NCI-H2196 treated with DMSO at 0.1 percent for 48 hours (cell line): Measurements from ENCODE around the gene OR6C65.
"Not testable (repeated sequence)": the region's sequence is repeated elsewhere in the genome, so short reads cannot be mapped to it uniquely, and the experiment has no call there.

Experiments used
- DNase-seq: peaks from one replicate; lab custom pipeline; 2025; ENCODE audit not compliant: unreplicated experiment; lab: John Stamatoyannopoulos, UW

Gene OR6C65

DNA sequence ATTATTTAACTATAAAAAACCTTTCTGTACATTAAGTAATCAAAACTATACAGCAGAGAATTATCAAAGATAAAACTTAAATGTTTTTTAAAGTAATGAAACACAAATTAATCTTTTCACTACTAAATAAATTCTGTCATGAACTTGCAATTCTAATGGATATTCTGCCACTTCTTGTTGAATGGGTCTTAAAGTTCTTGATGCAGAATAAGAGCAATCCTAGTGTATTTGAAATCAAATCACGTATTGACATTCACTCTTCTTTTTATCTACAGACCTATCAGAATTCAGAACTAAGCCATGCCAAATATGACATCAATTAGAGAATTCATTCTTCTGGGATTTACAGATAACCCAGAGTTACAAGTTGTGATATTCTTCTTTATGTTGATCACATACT is at the start of gene OR6C65:
OR6C65 (plus strand) TSS at position 301 of the 400 bp plus-strand sequence; CDS start at position 301, 0 bp downstream.
- no peak for DNase-seq

DNA sequence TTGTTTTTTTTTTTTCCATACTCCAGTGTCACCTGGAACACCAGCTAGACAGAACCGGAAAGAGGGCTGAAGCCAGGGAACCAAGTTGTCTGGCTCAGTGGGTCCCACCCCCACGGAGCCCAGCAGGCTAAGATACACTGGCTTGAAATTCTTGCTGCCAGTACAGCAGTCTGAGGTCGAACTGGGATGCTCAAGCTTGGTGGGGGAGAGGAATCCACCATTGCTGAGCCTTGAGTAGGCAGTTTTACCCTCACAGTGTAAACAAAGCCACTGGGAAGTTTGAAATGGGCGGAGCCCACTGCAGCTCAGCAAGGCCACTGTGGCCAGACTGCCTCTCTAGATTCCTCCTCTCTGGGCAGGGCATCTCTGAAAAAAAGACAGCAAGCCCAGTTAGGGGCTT is 45.0 kb upstream of the OR6C65 start:
- DNase-seq: not testable (repeated sequence)

DNA sequence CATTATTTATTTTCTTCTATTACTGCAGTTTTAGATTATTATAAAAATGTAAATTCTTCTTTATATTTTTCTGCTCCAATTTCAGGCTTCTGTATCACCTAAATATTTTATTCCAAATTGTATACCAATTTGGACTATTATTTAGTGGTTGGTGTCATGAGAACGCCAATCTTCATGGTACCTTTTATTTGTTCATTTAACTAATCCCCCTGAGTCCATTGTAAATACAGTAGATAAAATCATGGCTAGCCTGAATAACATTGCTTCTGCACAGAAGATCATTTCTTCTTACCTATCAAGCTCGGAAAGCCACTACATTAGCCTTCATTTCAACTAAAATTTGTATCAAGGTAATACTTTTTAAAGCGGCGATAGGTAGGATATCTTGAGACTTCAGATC is 37.7 kb upstream of the OR6C65 start, which contains the start of gene OR6C75:
OR6C75 (plus strand) TSS at position 301 of the 400 bp plus-strand sequence. CDS start 2,136 bp downstream, outside the sequence.
- DNase-seq: no peak

DNA sequence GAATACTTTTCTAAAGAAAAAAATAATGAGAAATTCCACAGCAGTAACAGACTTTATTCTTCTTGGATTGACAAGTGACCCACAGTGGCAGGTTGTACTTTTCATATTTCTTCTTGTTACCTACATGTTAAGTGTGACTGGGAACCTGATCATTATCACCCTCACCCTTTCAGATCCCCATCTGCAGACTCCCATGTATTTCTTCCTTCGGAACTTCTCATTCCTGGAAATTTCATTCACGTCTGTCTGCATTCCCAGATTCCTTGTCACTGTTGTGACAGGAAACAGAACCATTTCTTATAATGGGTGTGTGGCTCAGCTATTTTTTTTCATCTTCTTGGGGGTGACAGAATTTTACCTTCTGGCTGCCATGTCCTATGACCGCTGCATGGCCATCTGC is 35.2 kb upstream of the OR6C65 start:
- no peak for DNase-seq

DNA sequence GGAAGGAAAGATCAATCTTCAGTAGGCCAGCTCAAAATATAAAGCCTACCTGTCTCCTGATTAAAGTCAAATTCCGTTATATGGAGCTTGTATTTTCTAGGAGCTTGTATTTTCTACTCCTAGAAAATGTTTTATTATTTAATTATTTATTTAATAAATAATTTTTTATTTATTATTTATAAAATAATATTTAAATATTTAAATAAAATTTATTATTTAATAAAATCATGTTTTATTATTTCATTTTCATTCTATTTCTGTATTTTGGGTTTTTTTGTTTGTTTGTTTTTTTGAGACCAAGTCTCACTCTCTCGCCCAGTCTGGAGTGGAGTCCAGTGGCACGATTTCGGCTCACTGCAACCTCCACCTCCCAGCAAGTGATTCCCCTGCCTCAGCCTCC is 27.8 kb upstream of the OR6C65 start:
- DNase-seq: no peak

DNA sequence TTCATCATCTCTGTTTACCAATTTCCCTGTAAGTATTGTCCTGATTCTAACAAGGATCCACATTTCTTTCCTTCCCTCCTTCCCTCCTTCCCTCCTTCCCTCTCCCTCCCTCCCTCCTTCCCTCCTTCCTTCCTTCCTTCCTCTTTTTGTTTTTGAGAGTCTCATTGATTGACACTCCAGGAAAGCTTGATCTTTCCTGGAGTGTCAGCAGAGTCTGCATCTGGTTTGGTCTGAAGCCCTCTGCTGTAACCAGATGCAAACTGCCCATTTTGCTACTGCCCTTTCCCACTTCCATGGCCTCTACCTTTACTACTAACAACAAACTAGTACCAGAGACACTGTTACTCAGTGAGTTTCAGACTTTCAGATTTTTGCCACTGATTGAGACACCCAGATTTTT is 14.4 kb upstream of the OR6C65 start:
- no peak for DNase-seq

DNA sequence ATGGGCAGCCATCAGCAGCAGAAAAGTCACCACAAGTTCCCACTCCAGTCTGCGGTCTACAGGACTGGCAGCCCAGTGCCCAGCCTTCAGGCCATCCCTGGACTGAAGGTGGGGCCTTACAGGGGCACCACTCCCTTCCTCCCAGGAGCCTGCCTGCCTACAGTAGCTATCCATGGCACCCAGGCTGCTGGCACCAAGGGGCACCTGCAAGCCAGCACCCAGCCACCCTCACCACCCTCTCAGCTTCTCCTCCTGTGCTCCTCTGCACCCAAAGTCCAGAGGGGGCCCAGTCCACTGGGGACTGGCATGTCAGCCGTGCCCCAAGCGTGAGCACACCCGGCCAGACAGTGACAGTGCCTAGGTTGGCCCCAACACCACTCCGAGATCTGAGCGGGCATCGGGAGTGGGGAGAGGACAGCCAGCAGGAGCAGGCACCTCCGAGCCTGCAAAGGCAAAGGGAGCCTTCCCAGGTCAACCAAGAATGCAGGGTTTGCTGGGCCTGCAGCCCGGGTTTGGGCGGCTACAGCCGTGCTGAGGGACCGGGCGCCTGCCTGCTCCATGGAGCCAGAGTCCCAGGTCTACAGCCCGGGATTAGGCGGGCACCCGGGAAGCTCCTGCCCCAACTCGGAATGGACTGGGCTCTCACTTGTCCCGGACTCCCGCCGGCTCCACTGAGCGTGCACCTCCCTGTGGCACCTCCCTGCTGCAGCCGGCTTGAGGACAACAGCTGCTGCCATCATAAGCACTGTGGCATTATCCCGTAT is 8.1 kb upstream of the OR6C65 start:
- no peak for DNase-seq

DNA sequence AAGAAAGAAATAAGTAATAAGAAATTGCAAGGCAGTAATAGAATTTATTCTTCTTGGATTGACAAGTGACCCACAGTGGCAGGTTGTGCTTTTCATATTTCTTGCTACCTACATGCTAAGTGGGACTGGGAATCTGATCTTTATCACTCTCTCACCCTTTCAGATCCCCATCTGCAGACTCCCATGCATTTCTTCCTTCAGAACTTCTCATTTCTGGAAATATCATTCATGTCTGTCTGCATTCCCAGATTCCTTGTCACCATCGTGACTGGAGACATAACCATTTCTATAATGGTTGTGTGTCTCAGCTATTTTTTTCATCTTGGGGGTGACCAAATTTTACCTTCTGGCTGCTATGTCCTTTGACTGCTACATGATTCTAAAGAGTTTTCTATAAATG is 4.0 kb upstream of the OR6C65 start:
- DNase-seq: no peak

DNA sequence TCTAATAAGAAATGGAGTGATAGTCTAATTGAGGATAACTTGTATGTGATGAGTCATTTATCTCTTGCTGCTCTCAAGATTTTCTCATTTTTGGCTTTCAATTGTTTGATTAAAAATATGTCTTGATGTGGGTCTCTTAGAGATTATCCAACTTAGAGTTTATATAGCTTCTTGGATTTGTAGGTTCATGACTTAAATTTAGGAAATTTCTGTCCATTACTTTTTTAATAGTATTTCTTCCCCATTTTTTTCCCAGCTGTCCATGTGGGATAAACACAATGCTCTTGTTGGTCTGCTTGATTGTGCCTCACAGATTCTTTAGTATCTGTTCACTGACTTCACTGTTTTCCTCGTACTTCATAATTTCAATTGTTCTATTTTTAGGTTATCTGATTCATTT is 7.5 kb downstream of the OR6C65 start:
- no peak for DNase-seq

DNA sequence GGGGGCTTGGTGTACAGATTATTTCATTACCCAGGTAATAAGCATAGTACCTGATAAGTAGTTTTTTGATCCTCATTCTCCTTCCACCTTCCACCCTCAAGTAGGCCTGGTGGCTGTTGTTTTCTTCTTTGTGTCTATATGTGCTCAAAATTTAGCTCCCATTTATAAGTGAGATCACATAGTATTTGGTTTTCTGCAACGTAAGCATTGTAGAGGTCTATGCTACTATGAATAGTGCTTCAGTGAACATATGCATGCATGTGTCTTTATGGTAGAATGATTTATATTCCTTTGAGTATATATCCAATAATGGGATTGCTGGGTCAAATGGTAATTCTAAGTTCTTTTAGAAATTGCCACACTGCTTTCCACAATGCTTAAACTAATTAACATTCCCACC is 8.8 kb downstream of the OR6C65 start:
- DNase-seq: not testable (repeated sequence)

DNA sequence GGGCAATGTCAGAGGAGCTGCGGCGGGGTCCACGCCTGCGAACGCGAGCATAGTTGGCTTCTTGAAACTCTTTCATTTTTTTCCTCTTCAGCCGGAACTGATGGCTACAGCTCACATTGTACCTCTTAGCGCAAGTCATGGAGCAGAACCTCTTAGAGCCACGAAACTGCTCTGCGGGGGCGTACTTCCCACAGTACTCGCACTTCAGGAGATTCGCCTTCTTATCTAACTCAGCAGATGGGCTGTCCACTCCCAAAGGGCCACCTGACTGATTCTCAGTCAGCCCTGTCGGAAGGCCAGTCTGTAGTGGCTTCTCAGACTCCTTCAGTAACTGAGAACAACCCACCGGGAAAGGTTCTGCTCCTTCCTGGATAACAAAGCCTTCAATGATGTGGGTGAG is 11.8 kb downstream of the OR6C65 start:
- DNase-seq: not testable (repeated sequence)

DNA sequence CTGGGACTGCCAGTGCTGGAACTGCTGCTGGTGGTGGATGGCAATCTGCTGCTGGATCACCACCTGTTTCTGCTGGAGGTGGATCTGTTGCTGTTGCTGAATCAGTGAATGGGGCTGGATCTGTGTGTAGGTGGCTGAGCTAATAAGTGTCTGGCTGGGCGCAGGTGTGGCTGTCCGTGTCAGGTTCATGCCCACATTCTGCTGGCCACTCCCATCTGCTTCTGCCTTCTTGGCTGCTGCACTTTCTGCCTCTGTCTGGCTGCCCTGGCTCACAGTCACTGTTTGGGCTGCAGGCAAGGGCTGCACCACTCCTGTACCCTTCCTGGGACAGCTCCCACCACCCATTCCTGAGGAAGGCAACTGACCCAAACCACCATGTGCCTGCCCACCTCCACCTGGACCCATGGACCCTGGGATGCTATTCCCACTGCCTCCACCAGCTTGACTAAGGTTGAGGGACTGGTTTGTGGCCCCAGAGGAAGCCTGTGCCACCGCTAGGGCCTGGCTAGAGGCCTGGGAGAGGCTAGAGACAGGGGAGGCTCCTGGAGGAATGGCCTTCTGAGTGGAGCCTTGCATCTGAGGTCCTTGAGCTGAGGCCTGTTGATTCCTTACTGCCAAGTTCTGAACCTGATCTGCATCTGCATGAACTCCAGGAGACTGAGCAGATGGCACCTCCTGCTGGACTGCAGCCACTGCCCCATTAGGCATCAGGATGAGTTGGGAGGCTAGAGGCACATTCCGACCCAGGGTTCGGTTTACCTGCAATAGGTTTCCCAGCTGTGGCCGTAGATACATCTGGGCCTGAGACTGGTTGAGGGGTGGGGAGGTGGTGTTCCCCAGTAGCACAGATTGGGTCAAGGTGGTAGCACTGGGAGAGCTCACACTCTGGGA is 13.4 kb downstream of the OR6C65 start:
- DNase-seq: not testable (repeated sequence)

DNA sequence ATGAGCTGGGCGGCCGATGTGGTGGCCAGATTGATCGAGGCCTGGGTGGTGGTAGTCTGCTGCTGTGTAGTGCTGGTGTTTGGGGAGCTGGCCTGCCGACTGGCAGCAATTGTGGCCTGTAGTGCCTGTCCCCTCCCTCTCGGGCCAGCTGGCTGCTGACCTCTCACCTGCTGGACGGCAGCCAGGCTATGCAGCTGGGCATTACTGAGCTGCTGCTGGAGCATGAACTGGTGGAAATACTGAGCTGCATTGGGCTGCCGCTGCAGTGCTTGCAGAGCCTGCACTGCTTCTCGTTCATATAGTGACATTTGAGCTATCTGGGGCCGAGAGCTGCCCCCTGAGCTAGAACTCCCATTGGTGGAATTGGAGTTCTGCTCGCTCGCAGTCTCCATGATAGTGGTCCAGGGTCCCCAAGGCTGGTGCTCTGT is 14.1 kb downstream of the OR6C65 start:
- not testable (repeated sequence) for DNase-seq

DNA sequence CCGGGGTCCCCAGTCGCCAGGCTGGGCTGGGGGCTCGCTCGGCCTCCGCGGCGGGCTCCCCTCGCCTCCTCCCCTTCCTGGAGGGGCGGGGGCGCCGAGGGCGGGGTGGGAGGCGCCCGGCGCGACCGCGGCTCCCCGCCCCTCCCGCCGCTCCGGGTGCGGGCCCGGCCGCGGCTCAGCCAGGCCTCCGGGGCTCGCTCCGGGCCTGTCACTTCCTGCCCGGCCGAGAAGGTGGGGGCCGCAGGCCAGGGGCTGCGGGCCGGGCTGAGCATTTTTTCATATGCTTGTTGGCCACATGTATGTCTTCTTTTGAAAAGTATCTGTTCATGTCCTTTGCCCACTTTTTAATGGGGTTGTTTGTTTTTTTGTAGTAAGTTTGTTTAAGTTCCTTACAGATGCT is 14.6 kb downstream of the OR6C65 start:
- DNase-seq: not testable (repeated sequence)

DNA sequence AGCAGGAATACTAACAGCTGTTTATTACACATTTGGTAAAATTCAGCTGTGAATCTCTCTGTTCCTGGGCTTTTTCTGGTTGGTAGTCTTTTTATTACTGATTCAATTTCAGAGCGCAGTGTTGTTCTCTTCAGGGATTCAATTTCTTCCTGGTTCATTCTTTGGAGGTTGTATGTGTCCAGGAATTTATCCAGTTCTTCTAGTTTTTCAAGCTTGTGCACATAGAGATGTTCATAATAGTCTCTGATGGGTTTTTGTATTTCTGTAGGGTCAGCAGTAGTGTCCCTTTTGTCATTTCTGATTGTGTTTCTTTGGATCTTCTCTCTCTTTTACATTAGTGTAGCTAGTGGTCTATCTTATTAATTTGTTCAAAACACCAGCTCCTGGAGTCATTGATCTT is 16.6 kb downstream of the OR6C65 start:
- no peak for DNase-seq

DNA sequence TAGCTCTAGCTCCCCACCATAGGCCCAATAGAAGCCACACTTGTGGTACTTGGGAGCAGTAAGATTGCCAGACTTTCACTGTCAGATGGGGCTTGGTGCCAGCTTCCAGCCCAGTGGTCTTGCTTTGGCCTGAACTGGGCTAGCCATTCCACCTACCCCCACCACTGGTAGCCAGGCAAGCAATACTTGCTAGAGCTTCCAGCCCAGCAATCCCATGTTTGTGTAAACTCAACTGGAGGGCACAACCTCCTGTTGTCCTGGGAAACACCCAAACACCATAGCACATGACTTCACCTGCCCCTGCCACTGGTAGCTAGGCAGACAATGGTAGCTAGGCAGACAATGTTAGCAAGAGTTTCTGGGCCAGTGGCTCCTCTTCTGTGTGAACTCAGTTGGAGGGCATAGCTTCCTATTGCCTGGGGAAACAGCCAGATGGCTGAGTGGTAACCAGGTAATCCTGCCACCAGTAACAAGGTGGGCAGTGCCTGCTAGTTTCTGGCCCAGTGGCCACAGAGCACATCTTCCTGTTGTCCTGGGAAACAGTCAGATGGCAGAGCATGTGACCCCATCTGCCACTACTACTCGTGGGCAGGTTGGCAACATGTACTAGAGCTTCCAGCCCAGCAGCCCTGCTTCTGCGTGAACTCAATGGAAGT is 20.1 kb downstream of the OR6C65 start:
- no peak for DNase-seq

DNA sequence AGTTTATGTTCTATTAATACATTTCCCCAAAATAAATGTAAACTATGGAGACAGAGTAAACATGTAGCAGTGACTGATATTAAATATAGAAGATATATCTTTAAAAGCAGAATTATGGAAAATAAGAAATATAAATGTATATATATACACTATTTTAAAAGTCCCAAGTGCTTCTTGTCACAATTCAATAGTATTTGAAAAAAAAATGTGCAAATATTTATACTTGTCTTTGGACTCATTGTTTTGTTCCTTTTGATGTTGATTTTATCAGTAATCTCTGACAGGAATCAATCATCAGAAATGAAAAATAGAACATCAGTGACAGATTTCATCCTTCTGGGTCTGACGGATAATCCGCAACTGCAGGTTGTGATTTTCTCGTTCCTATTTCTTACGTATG is 25.6 kb downstream of the OR6C65 start, which contains the start of gene OR6C76:
OR6C76 (plus strand) TSS at position 301 of the 400 bp plus-strand sequence; CDS start at position 301, 0 bp downstream.
- DNase-seq: no peak

DNA sequence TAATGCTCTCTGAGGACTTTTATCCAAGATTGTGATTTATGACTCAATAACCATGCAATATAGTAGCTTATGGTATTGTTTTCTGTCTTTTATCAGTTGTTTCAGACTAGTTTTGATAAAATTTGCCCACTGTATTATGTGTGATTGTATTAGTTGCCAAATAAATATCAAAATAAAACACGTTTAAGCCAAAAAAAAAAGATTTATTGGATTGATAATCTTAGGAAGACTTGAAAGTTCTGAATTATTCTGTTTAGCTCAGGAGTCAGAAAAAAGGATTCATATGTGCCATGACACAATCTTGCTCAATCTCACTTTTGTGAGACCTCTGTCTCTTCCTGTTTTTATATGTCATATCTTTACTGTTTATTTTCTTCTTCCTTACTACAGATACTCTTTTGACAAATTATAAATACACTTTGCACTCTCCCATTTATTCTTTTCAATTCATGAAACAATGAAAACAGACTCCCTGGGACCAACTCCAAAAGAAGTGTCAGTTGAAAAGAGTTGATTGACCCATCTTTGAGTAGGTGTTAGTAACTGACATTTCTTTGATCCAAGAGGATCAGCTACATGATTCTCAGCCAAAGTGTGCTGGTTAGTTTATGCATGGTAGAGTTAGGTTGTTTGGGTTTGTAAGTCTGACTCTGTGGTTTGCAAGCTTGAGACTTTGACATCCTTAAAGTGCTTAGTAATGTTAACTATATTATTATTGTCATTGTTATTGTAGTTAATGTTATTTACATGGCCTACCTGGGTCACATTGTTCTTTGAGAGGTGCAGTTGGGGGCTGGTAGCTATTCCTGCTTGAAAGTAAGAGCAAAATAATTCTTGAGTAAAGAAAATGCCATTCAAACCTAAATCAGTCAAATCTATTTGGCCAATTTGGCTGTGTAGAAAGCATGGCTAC is 28.3 kb downstream of the OR6C65 start:
- DNase-seq: no peak

DNA sequence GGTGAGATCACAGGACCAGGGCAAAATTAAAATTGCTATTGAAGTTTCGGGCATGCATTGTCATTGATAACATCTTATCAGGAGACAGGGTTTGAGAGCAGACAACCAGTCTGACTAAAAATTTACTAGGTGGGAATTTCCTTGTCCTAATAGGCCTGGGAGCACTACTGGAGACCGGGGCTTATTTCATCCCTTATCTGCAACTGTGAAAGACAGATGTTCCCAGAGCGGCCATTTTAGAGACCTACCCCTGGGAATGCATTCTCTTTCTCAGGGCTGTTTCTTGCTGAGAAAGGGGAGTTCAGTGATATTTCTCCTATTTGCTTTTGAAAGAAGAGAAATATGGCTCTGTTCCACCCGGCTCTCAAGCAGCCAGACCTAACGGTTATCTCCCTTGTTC is 40.9 kb downstream of the OR6C65 start:
- not testable (repeated sequence) for DNase-seq

DNA sequence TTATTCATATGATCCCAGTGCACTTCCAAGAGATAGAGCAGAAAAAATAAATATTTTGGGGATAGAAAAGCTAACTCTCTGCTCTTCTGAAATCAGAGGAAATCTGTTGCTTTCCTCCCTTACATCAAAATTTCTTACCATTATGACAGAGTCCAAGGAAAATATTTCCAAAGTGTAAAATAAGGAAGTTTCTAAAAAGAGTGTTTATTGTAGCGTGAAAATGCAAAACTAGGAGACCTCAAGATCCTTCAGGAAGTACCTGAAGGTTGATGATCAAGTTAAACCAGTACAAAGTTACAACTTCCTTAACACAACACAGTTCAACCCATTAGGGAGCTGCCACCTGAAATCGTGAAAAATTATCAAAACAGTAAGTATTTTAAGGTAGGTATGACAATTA is 43.4 kb downstream of the OR6C65 start, which contains the start of gene OR6C2:
OR6C2 (plus strand) TSS at position 301 of the 400 bp plus-strand sequence. CDS start 8,138 bp downstream, outside the sequence.
- no peak for DNase-seq
